HepG2 (cell line): ENCODE results near the gene CCL16. TPM values are rescaled to one million over a fixed set of nuclear protein-coding genes. Genes with fewer than 3 reads are reported as not detected.

Source experiments
- ATAC-seq: fragments of 200-7000 bp; cut with Tn5 transposase; 3 replicates; pipeline ENCODE4 v1.9.1; 2020; ENCODE audit warnings: mild to moderate bottlenecking, moderate library complexity
- BruUV-seq: library from RNA; stranded (reverse); fragments of 400-500 nt; replicated peaks from 2 replicates; lab custom pipeline; 2021; lab: Mats Ljungman, UMichigan
- CTCF ChIA-PET: fragments of 300-600 bp; formaldehyde crosslinking; extraction: SDS; loops from one replicate; lab custom pipeline; 2021; ENCODE audit warnings: low total read pairs, inconsistent platforms, low intra/inter-chr PET ratio; lab: Yijun Ruan, JAX
- POLR2A ChIA-PET: fragments of 350-600 bp; sonication (Branson Sonifier 250); formaldehyde crosslinking; loops from one replicate; lab custom pipeline; 2020; ENCODE audit warnings: antibody characterized with exemption, inconsistent platforms; lab: Yijun Ruan, JAX
- DNase-seq: peaks from one replicate; pipeline ENCODE4 v3.0.0-alpha.2; 2015; ENCODE audit warnings: low spot score
- FAIRE-seq: peaks from 3 replicates; lab custom pipeline; 2011; peaks lifted over from hg19 to GRCh38; lab: Jason Lieb, UNC
- H2AFZ ChIP-seq: one replicate; pipeline ENCODE4 v1.6.1; 2011; ENCODE audit warnings: low read length, inconsistent platforms
- H3K27ac ChIP-seq: fragments of 300-600 bp; 3 replicates; pipeline ENCODE4 v1.8.0; 2011; ENCODE audit warnings: mixed run types, mild to moderate bottlenecking, mixed read lengths, low read length, inconsistent platforms; ENCODE audit not compliant: insufficient read depth; ENCODE audit errors: extremely low read length
- H3K27me3 ChIP-seq, 2 experiments: fragments of 200-600 bp in 1 of 2; 2 replicates in 1 of 2; 3 replicates in 1 of 2; pipeline versions ENCODE4 v1.6.0 to v1.8.0; 2011; ENCODE audit warnings: low read length in 2 of 2, mild to moderate bottlenecking in 2 of 2, moderate library complexity in 2 of 2, inconsistent platforms in 1 of 2; ENCODE audit not compliant: insufficient read depth in 2 of 2, control insufficient read depth in 1 of 2
- H3K36me3 ChIP-seq, 2 experiments: fragments of 200-600 bp in 1 of 2; replicated peaks in 1 of 2; 2 replicates in 1 of 2; 3 replicates in 1 of 2; pipeline versions ENCODE4 v1.5.1 to v1.8.0; 2011; ENCODE audit warnings: low read length in 2 of 2, inconsistent platforms in 1 of 2; ENCODE audit not compliant: insufficient read depth in 2 of 2, control insufficient read depth in 1 of 2
- H3K4me1 ChIP-seq: 2 replicates; pipeline ENCODE4 v1.5.1; 2012; ENCODE audit warnings: low read length, inconsistent platforms; ENCODE audit not compliant: insufficient read depth
- H3K4me2 ChIP-seq: 2 replicates; pipeline ENCODE4 v1.6.0; 2011; ENCODE audit warnings: low read depth, low read length, inconsistent platforms
- H3K4me3 ChIP-seq, 3 experiments: fragments of 200-600 bp in 1 of 3; sonication (generic), shearing (Covaris generic) in 1 of 3; replicated peaks in 1 of 3; 2 replicates each; pipeline ENCODE4 v1.5.1; 2011 to 2016; ENCODE audit warnings: low read length in 3 of 3, inconsistent platforms in 2 of 3, low read depth in 2 of 3, mild to moderate bottlenecking in 2 of 3, control low read depth in 1 of 3, mixed read lengths in 1 of 3; ENCODE audit not compliant: insufficient read depth in 1 of 3
- H3K79me2 ChIP-seq: one replicate; pipeline ENCODE4 v1.6.1; 2011; ENCODE audit warnings: low read length, inconsistent platforms; ENCODE audit not compliant: insufficient read depth
- H3K9ac ChIP-seq: 2 replicates; pipeline ENCODE4 v1.6.0; 2011; ENCODE audit warnings: mild to moderate bottlenecking, low read depth, low read length, inconsistent platforms; ENCODE audit not compliant: insufficient read depth
- H3K9me3 ChIP-seq: 2 replicates; pipeline ENCODE4 v1.5.1; 2012; ENCODE audit warnings: mild to moderate bottlenecking, low read length
- H4K20me1 ChIP-seq: 2 replicates; pipeline ENCODE4 v1.6.0; 2011; ENCODE audit warnings: inconsistent platforms, mild to moderate bottlenecking, low read length, moderate library complexity; ENCODE audit not compliant: insufficient read depth
- KDM2A ChIP-seq: sonication (generic); formaldehyde crosslinking; IDR thresholded peaks from 2 replicates; pipeline ENCODE4 v1.4.0; 2020; ENCODE audit warnings: low read depth, missing genetic modification reagents, borderline replicate concordance
- MZF1 ChIP-seq: sonication (generic); formaldehyde crosslinking; IDR thresholded peaks from 2 replicates; pipeline ENCODE4 v1.8.1; 2023; ENCODE audit warnings: mild to moderate bottlenecking, missing genetic modification reagents, borderline replicate concordance
- RXRB ChIP-seq: IDR thresholded peaks from 2 replicates; pipeline ENCODE4 v1.6.1; 2016; ENCODE audit warnings: borderline replicate concordance, missing genetic modification reagents, missing compliant biosample characterization
- ZMYM4 ChIP-seq: sonication (generic); formaldehyde crosslinking; IDR thresholded peaks from 2 replicates; pipeline ENCODE4 v1.8.1; 2023; ENCODE audit warnings: mild to moderate bottlenecking, missing genetic modification reagents
- ZNF282 ChIP-seq: fragments of 450-650 bp; IDR thresholded peaks from 2 replicates; pipeline ENCODE4 v1.6.1; 2018; ENCODE audit not compliant: partially characterized antibody
- ZNF3 ChIP-seq: IDR thresholded peaks from 2 replicates; pipeline ENCODE4 v1.7.0; 2017; ENCODE audit warnings: inconsistent platforms
- ZNF644 ChIP-seq: IDR thresholded peaks from 2 replicates; pipeline ENCODE4 v1.6.1; 2016; ENCODE audit warnings: low read depth
- ZNF761 ChIP-seq: sonication (generic); formaldehyde crosslinking; conservative IDR thresholded peaks from 2 replicates; pipeline ENCODE4 v1.4.0; 2020; ENCODE audit warnings: mild to moderate bottlenecking, missing genetic modification reagents
- ZNF891 ChIP-seq: sonication (generic); formaldehyde crosslinking; IDR thresholded peaks from 2 replicates; pipeline ENCODE4 v1.5.0; 2020; ENCODE audit warnings: mild to moderate bottlenecking, missing genetic modification reagents
- WGBS: methylation state at CpG from one replicate; pipeline ENCODE4 v1.1.6; 2017; ENCODE audit warnings: low lambda C conversion rate; 5-methylcytosine and 5-hydroxymethylcytosine counted together
- in situ Hi-C: cut with HindIII; loops from 2 replicates; pipeline ENCODE4 v1.10.0; 2017; ENCODE audit warnings: low pct_unique_long_range_greater_than_20kb; ENCODE audit not compliant: extremely low pct_ligation_motif_present
- intact Hi-C: fragments of 100-400 bp; cut with micrococcal nuclease; formaldehyde crosslinking; loops from one replicate; pipeline ENCODE4 v1.10.0; 2022; ENCODE audit not compliant: unreplicated experiment
- polyA plus RNA-seq, 8 experiments: library from polyadenylated mRNA; depleted of rRNA in 3 of 8; stranded (reverse) in 7 of 8; unstranded in 1 of 8; fragments of >200 nt; fragmentation: Illumina TruSeq in 4 of 8; extraction: Trizol in 4 of 8; gene quantifications; 2 replicates each; pipeline versions ENCODE4 v1.2.1 to v1.2.3, GENCODE V29; 2011 to 2016; ENCODE audit warnings: low read depth in 4 of 8, missing spikeins in 1 of 8, mixed read lengths in 1 of 8; ENCODE audit not compliant: insufficient read depth in 1 of 8
- total RNA-seq, 5 experiments: library from RNA; depleted of rRNA; stranded (reverse); fragments of >200 nt; fragmentation: Illumina TruSeq; extraction: Trizol; gene quantifications; 2 replicates each; pipeline ENCODE4 v1.2.3, GENCODE V29; 2016; ENCODE audit warnings: low read depth in 1 of 5

CCL16 gene
- total and polyA plus RNA-seq, 2 of the 13 experiments (the other 11 are each of a cell fraction or from before 2014, with no cell fraction given): 2.0 to 14.7 TPM

DNA sequence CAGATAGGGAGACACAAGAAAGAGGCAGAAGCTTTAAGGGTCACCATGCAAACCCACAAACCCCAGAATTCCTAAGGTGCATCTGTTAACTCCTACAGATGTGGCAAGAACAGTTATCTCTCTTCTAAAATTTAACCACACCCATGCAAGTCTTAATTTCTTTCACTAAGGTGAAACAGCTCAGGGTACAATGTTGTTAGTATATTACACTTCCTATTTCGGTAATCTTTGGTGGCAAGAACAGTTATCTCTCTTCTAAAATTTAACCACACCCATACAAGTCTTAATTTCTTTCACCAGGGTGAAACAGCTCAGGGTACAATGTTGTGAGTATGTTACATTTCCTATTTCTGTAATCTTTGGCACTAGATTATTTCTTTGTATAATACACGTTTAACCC is 29.9 kb upstream of the CCL16 start:
- POLR2A ChIA-PET: interaction anchor here (0.9 kb wide), 1 partner anchor 10 kb away, joined by 4 read pairs; the partner anchor contains the start of gene CCL15
- TF ChIP-seq ZNF761 (CRISPR knock-in tag) (no peak), RXRB (CRISPR knock-in tag) (no peak), KDM2A (no peak), ZNF644 (CRISPR knock-in tag) (no peak), ZNF891 (CRISPR knock-in tag) (no peak), ZNF3 (CRISPR knock-in tag) (no peak), ZMYM4 (CRISPR knock-in tag) (no peak), ZNF282 (no peak), MZF1 (CRISPR knock-in tag) (no peak)
- TF ChIP-seq, all 625 proteins: peak for 0
- H3K36me3 ChIP-seq: no peaks in the 10 kb centered on the region
- 80% methylated on average over 2 of the region's 2 CpGs for WGBS
- BruUV-seq: no TSS peak
- H3K27ac ChIP-seq: no peak overlapping the region
- H3K4me3 ChIP-seq: no peak overlapping the region
- intact Hi-C loops: no loop called here
- FAIRE-seq (no peak), DNase-seq (no peak), ATAC-seq (no peak)
- no peaks in the 10 kb centered on the region for H3K27me3 ChIP-seq
- no peak overlapping the region for H3K9ac ChIP-seq
- H2AFZ ChIP-seq: no peak overlapping the region
- in situ Hi-C loops: no loop called here
- H3K9me3 ChIP-seq: peaks cover 4% of the 10 kb centered on the region; the same call in 1 of the 2 replicates
- H3K79me2 ChIP-seq: no peaks in the 10 kb centered on the region
- H4K20me1 ChIP-seq: no peaks in the 10 kb centered on the region
- no peak overlapping the region for H3K4me2 ChIP-seq
- CTCF ChIA-PET: no interaction called here
- peaks cover 31% of the 10 kb centered on the region for H3K4me1 ChIP-seq
